GM19328 (cell line): ENCODE data around the gene GLMN.

Experiments used
- ATAC-seq: cut with Tn5 transposase; IDR thresholded peaks from one replicate; pipeline ENCODE4 v1.9.1; 2021; ENCODE audit warnings: mild to moderate bottlenecking, moderate library complexity; ENCODE audit not compliant: unreplicated experiment

GLMN gene

GRCh38 chr1:92201973-92202372 is 96.8 kb downstream of the GLMN start:
- ATAC-seq = no peak
